A549 treated with RU486 at 1 μM for 4 hours (cell line): Measurements from ENCODE around the gene DCUN1D1. TPM values are rescaled to one million over a fixed set of nuclear protein-coding genes. Genes with fewer than 3 reads are reported as not detected.

ENCODE experiments used
- total RNA-seq: library from RNA; stranded (reverse); fragments of 200-300 nt; extraction: Qiagen RNA extraction; gene quantifications from 5 replicates; pipeline ENCODE4 v1.2.3, GENCODE V29; 2022; ENCODE audit warnings: low read depth

DCUN1D1 gene
- 8.1 to 18.6 TPM (median 18.0 TPM) in 5 replicates for total RNA-seq

DNA sequence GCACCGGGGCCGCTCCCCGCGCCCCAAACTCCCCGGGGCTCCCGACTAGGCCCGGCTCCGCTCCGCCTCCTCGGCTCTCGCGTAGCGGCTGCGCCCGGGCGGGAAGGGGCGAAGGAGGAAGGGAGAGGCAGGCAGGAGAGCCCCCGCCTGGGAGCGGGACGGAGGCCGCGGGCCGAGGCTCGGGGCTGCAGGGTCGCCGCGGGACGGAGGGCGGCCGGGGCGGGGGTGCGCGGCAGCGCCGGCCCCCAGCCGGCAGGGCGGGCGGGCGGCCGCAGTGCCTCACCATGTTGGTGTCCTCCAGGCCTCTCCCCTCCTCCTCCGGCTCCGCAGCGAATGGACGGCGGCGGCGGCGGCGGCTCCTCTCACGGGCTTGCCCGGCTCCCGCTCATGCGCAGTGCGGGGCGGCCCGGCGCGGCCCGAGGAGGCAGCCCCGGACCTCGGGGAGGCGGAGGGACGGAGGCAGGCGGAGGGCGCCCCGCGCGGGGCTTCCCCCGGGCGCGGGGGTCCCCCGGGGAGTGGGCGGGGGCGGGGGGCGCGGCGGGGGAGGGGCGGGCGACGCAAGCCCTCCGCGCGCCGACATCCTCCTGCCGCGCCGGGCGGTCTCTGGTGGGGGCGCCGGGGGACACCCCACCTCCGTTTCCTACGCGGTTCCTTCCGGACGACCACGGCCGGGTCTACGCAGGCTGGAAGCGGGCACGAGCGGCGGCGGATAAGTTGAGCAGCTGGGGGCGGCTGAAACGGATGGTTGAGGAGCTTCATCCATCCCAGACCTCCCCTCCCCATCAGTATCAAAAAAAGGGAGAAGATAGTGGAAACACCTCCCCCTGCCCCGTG, at the start of gene DCUN1D1:
TSS of gene DCUN1D1 (minus strand) at position 335 of the 834 bp plus-strand sequence. CDS start at position 286, 49 bp downstream.

Other genes starting within 250 kb of the DCUN1D1 start
- gene ATP11B, start 187.0 kb downstream of the DCUN1D1 start, total RNA-seq: 5.4 to 11.7 TPM (median 10.3 TPM) in 5 replicates
- gene MCCC1, start 119.0 kb upstream of the DCUN1D1 start, total RNA-seq: 6.4 to 9.5 TPM (median 7.0 TPM) in 5 replicates
- 0.10 to 0.30 TPM (median 0.16 TPM) in 5 replicates for gene LAMP3, start 182.2 kb upstream of the DCUN1D1 start, total RNA-seq